ENCODE data around the gene VCPKMT. TPM values are rescaled to one million over a fixed set of nuclear protein-coding genes. Genes with fewer than 3 reads are reported as not detected.
A peak's percentile ranks its signal among the peaks of the same experiment; 100 is the strongest.

VCPKMT gene
- total RNA-seq, 3 donors from 2014 or later (not counting 1 experiment from before 2014, with no cell fraction given): 19.4 to 23.9 (median 21.8) TPM

DNA sequence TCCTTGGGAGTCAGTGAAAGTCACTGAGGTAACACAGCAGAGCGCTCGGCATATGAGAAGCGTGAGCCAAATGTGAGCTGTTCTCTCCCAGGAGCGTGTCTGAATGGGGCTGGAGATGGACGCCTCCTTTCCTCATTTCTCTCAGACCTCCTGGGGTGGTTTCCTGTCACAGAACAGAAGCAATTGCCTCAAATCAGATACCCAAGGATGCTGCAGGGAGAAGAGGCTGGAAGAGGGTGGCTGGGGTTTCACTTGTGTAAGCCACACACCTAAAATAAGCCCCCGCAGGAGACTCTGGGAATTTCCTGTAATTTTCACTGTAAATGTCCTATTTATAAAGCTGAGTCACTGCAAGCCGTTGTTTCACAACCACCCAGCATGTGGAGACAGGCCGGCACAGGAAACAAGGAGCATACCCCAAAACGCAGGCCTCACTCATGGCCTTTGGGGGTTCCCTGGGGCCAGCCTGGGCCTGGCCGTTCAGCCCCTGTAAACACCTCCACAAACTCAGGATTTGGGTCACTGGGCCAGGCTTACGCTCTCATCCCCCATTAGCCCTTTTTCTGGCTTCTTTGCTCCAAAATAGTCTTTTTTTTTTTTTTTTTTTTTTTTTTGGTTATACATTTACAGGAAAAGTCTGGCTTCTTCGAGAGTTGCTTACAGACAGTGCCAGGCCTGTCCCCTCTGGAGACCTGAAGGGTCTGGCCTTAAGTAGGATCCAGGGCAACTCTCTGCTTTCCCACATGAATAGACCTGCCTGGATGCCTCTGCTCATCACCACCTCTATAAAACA lies 55.3 kb downstream of the VCPKMT start:
- peak overlapping the region; percentile 93 to 95 for H3K27ac Mint-ChIP-seq
- ATAC-seq (peak; percentile 31 to 46 (median 35)), DNase-seq (peak; percentile 56 to 72)
- no peaks in the 10 kb centered on the region for H3K9me3 ChIP-seq (ENCODE audit: control insufficient read depth, insufficient read depth, low read length)
- peaks cover 81% of the 10 kb centered on the region for H3K4me1 ChIP-seq (ENCODE audit: control insufficient read depth, insufficient read depth, low read length)
- TF ChIP-seq, protein P1, sequence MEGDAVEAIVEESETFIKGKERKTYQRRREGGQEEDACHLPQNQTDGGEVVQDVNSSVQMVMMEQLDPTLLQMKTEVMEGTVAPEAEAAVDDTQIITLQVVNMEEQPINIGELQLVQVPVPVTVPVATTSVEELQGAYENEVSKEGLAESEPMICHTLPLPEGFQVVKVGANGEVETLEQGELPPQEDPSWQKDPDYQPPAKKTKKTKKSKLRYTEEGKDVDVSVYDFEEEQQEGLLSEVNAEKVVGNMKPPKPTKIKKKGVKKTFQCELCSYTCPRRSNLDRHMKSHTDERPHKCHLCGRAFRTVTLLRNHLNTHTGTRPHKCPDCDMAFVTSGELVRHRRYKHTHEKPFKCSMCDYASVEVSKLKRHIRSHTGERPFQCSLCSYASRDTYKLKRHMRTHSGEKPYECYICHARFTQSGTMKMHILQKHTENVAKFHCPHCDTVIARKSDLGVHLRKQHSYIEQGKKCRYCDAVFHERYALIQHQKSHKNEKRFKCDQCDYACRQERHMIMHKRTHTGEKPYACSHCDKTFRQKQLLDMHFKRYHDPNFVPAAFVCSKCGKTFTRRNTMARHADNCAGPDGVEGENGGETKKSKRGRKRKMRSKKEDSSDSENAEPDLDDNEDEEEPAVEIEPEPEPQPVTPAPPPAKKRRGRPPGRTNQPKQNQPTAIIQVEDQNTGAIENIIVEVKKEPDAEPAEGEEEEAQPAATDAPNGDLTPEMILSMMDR (IDR thresholded peaks at IDR 0.05): no peak
- no peaks in the 10 kb centered on the region for H3K36me3 ChIP-seq (ENCODE audit: control insufficient read depth, insufficient read depth, low read length)
- H3K27ac ChIP-seq (ENCODE audit: low read length): peak overlapping the region; percentile 92
- intact Hi-C loops (cut with micrococcal nuclease): loop anchor here (1.0 kb wide), 2 partner anchors 16 to 59 kb away; no protein-coding TSS in a partner anchor
- peaks cover 0 to 2% of the 10 kb centered on the region in 2 donors for H3K9me3 Mint-ChIP-seq
- no peaks in the 10 kb centered on the region for H3K27me3 ChIP-seq (ENCODE audit: control insufficient read depth, insufficient read depth, low read length)
- no peak overlapping the region for H3K4me3 ChIP-seq (ENCODE audit: low read length)
- H3K36me3 Mint-ChIP-seq: no peaks in the 10 kb centered on the region
- H3K4me1 Mint-ChIP-seq: peaks cover 76 to 83% of the 10 kb centered on the region in 2 donors
- 26% methylated on average over 12 of the region's 12 CpGs for WGBS (ENCODE audit: insufficient coverage)
- H3K4me3 Mint-ChIP-seq: peak overlapping the region; percentile 82
- no peaks in the 10 kb centered on the region for H3K27me3 Mint-ChIP-seq (ENCODE audit: low read depth in 2 of 2)

GRCh38 chr14:50059763-50060616 lies 56.4 kb downstream of the VCPKMT start:
- DNase-seq (no peak), ATAC-seq (no peak)
- Mint-ChIP-seq H3K27me3 (ENCODE audit: low read depth in 2 of 2) (no peaks in the 10 kb centered on the region), H3K4me3 (no peak overlapping the region), H3K36me3 (no peaks in the 10 kb centered on the region), H3K27ac (peak overlapping the region; percentile 93 to 95), H3K9me3 (peaks cover 0 to under 1% of the 10 kb centered on the region in 2 donors), H3K4me1 (peaks cover 69 to 75% of the 10 kb centered on the region in 2 donors)
- Histone ChIP-seq H3K9me3 (ENCODE audit: control insufficient read depth, insufficient read depth, low read length) (no peaks in the 10 kb centered on the region), H3K4me3 (ENCODE audit: low read length) (no peak overlapping the region), H3K27me3 (ENCODE audit: control insufficient read depth, insufficient read depth, low read length) (no peaks in the 10 kb centered on the region), H3K4me1 (ENCODE audit: control insufficient read depth, insufficient read depth, low read length) (peaks cover 80% of the 10 kb centered on the region), H3K36me3 (ENCODE audit: control insufficient read depth, insufficient read depth, low read length) (no peaks in the 10 kb centered on the region), H3K27ac (ENCODE audit: low read length) (peak overlapping the region; percentile 92)
- WGBS (ENCODE audit: insufficient coverage): 94% methylated on average over 13 of the region's 13 CpGs
- TF ChIP-seq, protein P1 (IDR thresholded peaks at IDR 0.05): no peak
- intact Hi-C loops (cut with micrococcal nuclease): no loop called here

Other genes starting within 250 kb of the VCPKMT start
- 100 to 1,000 TPM; 124 to 132 (median 128) TPM for gene ARF6, start 223.5 kb downstream of the VCPKMT start, total RNA-seq
- 10 to 100 TPM; 64.7 to 82.2 (median 69.5) TPM for gene SOS2, start 115.0 kb upstream of the VCPKMT start, total RNA-seq
- gene L2HGDH, start 195.7 kb upstream of the VCPKMT start, total RNA-seq: 1 to 10 TPM; 4.2 to 5.6 (median 5.4) TPM
- 10 to 100 TPM; 24.7 to 28.7 (median 25.0) TPM for gene DMAC2L, start 195.8 kb upstream of the VCPKMT start, total RNA-seq